ENCODE results near the gene TRIM66.
"Not testable (repeated sequence)": the region's sequence is repeated elsewhere in the genome, so short reads cannot be mapped to it uniquely, and the experiment has no call there.

TRIM66 gene

DNA sequence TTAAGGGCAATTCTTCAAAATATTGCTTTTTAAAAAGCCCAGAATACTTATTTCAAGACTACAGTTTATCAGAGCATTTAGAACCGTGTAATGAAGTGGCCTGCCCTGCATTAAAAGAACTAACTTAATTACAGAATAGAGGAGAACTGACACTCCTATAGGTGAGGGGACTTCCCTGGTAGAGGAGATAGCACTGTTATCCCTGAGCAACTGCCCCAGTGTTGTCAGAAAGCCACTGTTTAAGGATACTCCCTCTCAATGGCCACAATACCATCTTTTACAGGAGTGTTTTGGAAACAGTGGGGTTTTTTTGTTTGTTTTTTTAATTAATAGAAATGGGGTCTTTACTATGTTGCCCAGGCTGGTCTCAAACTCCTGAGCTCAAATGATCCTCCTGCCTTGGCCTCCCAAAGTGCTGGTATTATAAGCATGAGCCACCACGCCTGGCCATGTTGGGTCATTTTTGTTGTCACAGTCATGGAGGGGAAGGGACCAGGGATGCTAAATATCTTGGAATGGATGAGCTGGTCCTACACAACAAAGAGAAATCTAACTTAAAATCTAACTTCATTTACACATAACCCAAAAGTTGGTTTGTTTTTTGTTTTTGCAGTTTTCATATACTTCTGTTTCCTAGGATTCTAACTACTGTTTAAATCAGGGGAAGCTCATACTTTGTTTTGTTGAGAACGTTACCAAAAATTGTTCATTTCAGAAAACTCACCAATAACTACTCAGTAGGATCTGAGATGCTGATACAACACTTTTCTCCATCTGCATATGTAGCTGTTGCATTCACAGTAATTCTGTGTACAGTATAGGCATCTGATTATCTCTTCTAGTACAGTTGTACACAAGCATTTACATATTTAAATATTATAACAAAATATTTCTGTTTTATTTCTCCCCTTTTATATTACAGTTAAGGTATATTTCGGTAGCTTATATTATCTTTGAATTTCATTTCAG, 8.2 kb upstream of the TRIM66 start:
- no peak for DNase-seq

DNA sequence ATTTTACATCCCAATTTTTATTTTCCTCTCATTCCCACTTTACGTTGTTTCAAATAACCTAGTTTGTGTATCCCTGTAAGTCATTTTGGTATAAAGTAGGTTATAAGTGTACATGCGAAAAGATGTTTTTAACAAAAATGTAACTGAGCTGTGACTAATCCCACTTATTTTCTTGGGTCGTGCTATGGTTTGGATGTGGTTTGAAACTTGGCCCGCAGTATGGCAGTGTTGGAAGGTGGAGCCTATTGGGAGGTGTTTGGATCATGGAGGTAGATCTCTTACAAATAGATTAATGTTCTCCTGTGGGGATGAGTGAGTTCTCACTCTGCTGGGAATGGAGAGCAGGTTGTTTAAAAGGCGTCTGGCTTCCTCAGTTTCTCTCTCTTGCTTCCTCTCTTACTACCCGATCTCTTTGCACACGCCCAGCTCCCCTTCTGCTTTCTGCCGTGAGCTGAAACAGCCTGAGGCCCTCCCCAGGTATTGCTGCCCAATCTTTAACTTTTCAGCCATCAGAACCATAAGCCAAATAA, 7.3 kb upstream of the TRIM66 start:
- DNase-seq: no peak

DNA sequence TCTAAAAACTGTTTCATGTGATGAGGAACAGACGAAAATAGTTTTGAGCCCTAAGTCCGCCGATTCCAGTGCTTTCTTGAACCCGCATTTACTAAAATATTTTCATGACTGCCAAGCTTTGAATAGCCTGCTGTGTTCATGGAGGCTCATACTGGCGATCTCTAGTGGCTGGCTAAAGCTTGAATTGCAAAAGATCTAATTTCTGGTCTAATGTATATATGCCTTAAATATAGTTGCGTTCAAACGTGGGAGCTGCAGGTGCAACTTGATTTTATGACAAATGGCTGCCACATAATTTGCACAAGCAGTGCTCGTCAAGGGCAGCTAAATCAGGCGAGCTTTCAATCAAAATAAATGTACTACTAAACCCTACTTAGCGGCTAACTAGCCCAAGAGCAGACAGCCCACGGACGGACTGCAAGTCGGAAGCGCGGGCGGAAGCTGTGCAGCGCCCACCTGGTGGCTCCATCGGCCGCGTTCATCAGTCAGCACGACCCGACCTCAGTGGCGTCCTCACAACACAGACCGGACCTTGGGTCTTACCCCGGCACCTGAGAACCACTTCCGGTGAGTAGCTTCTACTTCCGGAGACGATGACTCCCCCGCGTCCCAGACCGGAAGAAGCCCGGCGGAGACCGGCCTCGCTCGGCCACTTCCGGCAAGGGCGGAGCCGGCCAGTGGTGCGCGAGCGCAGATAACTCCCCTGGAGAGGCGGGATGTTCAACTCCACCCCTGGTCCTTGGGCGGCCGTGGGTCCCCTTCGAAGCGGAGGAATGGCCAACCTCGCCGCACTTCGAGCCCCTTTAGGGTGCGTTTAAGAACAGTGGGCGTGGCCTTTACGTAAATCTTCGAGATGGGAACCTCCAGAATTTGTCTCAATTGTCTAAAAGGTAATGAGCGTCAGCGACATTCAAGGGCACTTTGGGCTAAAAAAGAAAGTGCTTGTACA, 6.2 kb upstream of the TRIM66 start:
- DNase-seq: peak; percentile 90 to 92

GRCh38 chr11:8686325-8686724, 3.9 kb upstream of the TRIM66 start:
- DNase-seq: no peak

DNA sequence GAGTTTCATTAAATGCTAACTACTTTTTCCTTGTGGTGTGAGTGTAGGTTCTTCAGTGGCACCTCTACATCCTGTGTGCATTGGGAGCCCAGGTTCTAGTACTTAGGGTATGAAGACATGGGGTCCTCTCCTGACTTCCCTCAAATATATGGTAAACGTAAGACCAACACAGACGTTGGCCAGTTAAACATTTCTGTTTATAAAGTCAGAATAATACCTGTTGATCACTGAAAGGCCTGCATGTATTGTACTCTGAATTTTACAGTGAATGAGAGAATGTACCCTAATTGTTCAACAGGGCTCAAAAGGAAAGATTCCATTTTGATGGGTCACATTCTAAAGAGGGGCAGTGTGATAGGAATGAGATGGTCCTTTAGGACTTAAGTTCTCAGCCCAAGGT, 3.4 kb upstream of the TRIM66 start:
- DNase-seq: no peak

GRCh38 chr11:8685306-8685705, 2.8 kb upstream of the TRIM66 start:
- no peak for DNase-seq

DNA sequence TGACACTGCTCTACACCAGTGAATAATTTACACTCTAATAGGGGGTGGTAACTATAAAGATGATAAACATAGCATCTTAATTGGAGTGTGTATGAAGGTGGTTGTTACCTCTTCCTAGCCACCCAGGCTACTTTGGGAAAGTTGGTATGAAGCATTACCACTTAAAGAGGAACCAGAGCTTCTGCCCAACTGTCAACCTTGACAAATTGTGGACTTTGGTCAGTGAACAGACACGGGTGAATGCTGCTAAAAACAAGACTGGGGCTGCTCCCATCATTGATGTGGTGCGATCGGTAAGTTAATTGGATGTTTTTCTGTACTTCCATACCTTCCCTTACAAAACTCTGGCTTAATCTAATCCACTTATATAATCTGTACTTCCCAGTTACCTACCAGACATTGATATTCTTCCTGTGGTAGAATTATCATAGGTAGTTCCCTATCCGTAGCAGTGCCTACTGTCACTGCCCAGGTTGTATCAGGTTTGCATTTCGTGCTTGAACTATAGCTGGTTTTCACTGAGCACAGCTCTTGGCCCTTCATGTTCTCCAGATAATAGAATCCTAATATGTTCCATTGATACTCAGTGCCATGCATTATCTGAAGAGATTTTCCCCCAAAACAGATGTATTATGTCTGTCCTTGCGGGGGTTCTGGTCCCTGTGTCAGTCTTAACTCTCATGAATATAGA, 2.3 kb upstream of the TRIM66 start:
- no peak for DNase-seq

DNA sequence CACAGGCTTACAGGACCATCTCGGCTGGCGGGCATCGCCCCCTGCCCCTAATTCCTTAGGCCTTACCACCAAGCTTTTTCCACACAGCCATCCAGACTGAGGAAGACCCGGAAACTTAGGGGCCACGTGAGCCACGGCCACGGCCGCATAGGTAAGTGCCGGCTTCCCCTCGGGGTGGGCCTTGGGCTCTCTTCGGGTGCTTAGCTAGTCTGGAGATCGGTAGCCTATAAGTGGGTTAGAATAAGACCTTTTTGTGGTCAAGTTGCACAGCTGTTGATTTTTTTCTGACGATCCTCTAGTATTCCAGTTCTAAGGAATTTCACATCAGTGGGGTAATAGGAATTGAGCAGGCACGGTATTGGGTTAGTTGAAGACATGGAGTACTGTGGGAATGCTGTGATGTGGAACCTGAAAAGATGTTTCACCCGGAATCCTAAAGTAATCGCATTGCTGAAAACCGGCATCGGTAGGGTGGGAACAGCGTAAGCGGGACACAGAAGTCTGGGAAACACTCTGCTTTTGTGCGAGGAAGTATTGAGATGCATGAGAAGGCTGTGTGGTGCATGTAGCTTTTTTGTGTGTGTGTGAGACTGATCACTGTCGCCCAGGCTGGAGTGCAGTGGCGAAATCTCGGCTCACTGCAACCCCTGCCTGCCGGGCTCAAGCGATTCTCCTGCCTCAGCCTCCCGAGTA, 796 bp upstream of the TRIM66 start:
- peak in 1 of 2 experiments; percentile 47 for DNase-seq

DNA sequence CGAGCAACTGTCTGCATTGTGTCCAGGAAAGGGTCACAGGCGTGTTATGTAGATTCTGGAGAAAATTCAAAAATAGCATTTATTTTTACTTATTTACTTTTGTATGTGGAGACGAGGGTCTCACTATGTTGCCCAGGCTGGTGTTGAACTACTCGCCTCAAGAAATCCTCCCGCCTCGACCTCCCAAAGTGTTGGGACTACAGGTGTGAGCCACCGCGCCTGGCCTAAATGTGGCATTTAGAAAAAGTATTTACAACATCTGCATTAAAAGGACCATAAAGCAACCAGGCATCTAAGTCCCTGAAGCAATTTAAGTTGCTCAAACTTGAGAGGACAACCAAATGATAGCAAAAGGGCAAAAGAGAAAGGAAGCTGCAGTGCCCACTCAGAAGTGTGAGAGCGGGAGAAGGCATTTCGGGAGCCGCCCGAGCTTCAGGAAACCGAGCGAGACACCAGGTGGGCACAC, 595 bp downstream of the TRIM66 start:
- no peak for DNase-seq

GRCh38 chr11:8679006-8679405, 3.5 kb downstream of the TRIM66 start:
- DNase-seq: no peak

DNA sequence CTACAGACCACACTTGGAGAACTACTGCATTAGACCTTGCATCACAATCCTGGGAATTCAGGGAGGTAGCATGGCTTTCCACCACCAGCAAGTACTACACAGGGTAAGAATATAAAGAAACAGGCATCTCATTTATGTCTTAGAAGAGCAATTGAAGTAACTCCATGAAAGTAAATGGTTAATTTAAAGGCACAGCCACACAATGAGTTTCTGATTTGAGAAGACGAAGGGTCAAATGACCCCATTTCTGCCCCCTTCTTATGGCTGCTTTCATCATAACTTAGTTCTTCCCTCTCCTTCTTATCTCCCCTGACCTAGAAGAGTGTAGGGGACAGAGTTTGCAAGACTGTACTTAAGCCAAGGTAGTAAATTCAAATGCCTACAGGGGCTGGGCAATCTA, 6.0 kb downstream of the TRIM66 start:
- DNase-seq: no peak

DNA sequence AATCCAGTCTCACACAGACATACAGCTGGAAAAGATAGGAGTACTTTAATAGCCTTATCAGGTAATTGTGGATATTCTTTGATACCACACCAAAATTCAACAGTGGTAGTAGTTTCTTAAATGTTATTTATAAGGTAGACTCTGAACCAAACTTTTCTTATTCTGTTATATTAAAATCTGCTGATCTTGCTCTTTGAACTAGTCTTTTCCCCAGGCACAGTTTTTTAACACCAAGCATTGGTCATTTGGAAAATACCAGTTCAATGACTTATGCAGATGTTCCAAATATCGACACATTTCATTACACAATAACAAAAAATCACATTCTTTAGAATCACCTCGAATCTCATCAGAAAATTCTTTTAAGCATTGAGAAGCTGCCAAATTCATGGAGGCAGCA, 7.6 kb downstream of the TRIM66 start:
- no peak for DNase-seq

DNA sequence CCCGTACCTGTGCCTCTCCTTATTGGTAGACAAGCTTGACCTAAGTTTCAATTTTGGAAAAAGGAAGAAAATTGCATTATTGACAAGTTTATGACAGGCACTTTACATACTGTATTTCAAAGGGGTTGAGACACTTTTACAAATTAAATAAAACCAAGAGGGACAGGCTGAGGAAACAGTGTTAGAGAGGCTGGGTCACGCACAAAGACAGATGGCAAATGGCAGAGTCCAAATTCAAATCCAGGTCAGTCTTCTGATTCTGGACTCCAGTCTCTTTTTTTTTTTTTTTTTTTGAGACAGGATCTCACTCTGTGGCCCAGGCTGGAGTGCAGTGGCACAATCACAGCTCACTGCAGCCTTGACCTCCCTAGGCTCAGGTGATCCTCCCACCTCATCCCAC, 10.1 kb downstream of the TRIM66 start:
- no peak for DNase-seq

- DNase-seq: no peak
Observed at GRCh38 chr11:8671651-8672062, 10.8 kb downstream of the TRIM66 start.

- DNase-seq: no peak
Observed at GRCh38 chr11:8671193-8671612, 11.3 kb downstream of the TRIM66 start.

DNA sequence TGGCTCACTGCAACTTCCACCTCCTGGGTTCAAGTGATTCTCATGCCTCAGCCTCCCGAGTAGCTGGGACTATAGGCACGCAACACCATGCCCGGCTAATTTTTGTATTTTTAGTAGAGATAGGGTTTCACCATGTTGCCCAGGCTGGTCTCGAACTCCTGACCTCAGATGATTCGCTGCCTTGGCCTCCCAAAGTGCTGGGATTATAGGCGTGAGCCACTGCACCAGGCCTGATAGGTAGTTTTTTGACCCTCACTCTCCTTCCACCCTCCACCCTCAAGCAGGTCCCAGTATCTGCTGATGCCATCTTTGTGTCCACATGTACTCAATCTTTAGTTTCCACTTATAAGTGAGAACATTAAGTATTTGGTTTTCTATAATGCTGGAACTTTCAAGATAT, 12.4 kb downstream of the TRIM66 start:
- not testable (repeated sequence) for DNase-seq

DNA sequence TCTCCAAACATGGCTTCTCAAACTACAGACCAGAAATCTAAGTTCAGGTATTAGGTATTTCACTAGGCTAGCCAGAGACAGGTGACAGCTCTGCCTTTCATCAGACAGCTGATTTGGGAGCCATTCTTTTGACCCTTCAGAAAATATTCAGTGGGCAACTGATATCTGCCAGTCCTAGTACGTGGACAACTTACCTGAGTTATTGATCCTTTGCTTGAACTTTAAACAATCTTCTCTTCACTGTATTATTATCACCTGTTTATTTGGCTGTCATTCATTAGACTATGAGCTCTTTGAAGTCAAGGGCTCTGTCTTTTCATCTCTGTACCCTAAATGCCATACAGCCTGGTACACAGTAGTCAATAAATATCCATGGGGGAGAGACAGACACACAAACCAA, 17.2 kb downstream of the TRIM66 start:
- DNase-seq: no peak

GRCh38 chr11:8661001-8661795, 21.3 kb downstream of the TRIM66 start:
- no peak for DNase-seq

DNA sequence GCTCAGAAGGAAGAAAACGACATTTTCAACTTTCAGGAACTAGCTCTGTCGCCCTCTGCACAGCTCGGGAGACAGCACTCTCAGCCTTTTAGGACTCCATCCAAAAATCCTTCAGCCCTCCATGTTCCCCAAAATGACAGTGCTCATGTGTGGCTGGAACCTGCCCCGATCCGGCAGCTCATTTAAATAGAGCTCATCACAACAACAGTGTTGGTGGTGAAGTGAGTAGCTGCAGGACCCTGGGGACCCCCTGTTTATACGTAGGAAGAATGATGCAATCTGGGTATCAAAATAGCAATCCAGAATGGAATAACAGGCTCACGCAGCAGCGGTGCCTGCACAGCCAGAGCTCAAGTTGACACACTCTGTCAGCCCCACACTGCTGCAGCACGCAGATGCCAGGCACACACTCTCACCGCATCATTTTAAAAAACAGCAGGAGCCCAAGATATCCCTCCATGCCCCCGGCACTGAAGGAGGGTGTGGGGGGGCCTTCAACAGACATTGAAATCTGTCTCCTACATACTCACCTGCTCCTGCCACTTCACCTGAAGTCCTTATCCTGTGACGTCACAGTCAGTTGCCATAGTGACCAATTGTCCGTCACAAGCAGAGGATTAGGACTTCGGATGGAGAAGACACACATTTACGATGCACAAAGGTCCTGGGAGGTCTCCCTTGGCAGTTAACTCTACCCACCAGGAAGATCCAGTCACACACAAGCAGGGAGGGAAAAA, 24.0 kb downstream of the TRIM66 start:
- no peak for DNase-seq

DNA sequence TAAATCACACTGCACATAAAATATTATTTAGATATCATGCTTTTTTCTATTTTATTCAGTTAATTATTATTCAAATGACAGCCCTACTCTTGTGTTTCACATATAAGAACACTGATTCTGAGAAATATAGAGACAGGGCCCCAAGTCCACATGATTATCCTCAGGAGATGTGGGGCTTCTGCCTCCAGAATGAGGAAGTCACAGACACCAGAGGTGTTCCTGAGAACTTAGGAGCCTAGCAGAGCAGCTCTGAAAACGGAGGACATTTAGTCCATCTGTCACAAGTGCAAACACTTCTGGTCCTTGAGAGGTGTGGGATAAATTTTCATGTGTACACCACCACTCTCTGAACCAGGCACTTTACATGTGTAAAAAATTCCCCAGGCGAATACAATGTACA, 26.2 kb downstream of the TRIM66 start:
- no peak for DNase-seq

All from activated CD4-positive, alpha-beta T cell treated with anti-CD3 and anti-CD28 coated beads, Interleukin-2, amount 50 U/mL, for 48 hours (primary cell).